PC-9 (cell line): ENCODE data around the gene SLK. TPM values are rescaled to one million over a fixed set of nuclear protein-coding genes. Genes with fewer than 3 reads are reported as not detected.

Experiments used
- BruUV-seq: library from RNA; stranded (reverse); fragments of 400-500 nt; replicated peaks from 2 replicates; lab custom pipeline; 2021; lab: Mats Ljungman, UMichigan
- CTCF ChIA-PET: fragments of 300-600 bp; sonication (Branson Sonifier 250); formaldehyde crosslinking; loops from one replicate; lab custom pipeline; 2022; ENCODE audit warnings: antibody characterized with exemption; lab: Charles Lee
- POLR2A ChIA-PET: fragments of 300-600 bp; sonication (Branson Sonifier 250); formaldehyde crosslinking; loops from one replicate; lab custom pipeline; 2022; ENCODE audit warnings: antibody characterized with exemption; ENCODE audit not compliant: unreplicated experiment; lab: Charles Lee
- DNase-seq, 2 experiments: peaks; one replicate each; pipeline versions ENCODE4 v3.0.0 to v3.0.0-alpha.2; 2015 to 2022; ENCODE audit warnings: mixed read lengths in 1 of 2
- H2AFZ ChIP-seq: fragments of 200-600 bp; sonication (generic); 2 replicates; pipeline ENCODE4 v1.8.1; 2017; ENCODE audit warnings: antibody characterized with exemption
- H3F3A ChIP-seq: fragments of 200-600 bp; sonication (generic); 2 replicates; pipeline ENCODE4 v1.8.1; 2017; ENCODE audit warnings: antibody characterized with exemption, mild to moderate bottlenecking, low read depth; ENCODE audit not compliant: insufficient read depth
- H3K27ac ChIP-seq: fragments of 200-600 bp; sonication (generic); 2 replicates; pipeline ENCODE4 v1.6.1; 2016; ENCODE audit warnings: mixed run types
- H3K27me3 ChIP-seq: fragments of 200-600 bp; sonication (generic); 2 replicates; pipeline ENCODE4 v1.6.1; 2016; ENCODE audit warnings: low read depth, mixed run types; ENCODE audit not compliant: insufficient read depth
- H3K36me3 ChIP-seq: fragments of 200-600 bp; sonication (generic); 2 replicates; pipeline ENCODE4 v1.6.1; 2016; ENCODE audit warnings: low read depth, mixed run types
- H3K4me1 ChIP-seq: fragments of 200-600 bp; sonication (generic); replicated peaks from 2 replicates; pipeline ENCODE4 v1.6.1; 2016; ENCODE audit warnings: mixed run types; ENCODE audit not compliant: insufficient read depth
- H3K4me2 ChIP-seq: fragments of 200-600 bp; sonication (generic); 2 replicates; pipeline ENCODE4 v1.6.1; 2017; ENCODE audit warnings: mixed run types
- H3K4me3 ChIP-seq: fragments of 200-600 bp; sonication (generic); 2 replicates; pipeline ENCODE4 v1.6.1; 2016; ENCODE audit warnings: mixed run types
- H3K79me2 ChIP-seq: fragments of 200-600 bp; sonication (generic); 2 replicates; pipeline ENCODE4 v1.6.1; 2017; ENCODE audit warnings: low read depth, mixed run types
- H3K9me2 ChIP-seq: fragments of 200-600 bp; sonication (generic); 2 replicates; pipeline ENCODE4 v1.8.1; 2017; ENCODE audit warnings: mild to moderate bottlenecking; ENCODE audit not compliant: insufficient read depth
- H3K9me3 ChIP-seq: fragments of 200-600 bp; sonication (generic); 2 replicates; pipeline ENCODE4 v1.8.1; 2016; ENCODE audit warnings: low read depth; ENCODE audit not compliant: insufficient read depth
- H4K20me1 ChIP-seq: fragments of 200-600 bp; sonication (generic); 2 replicates; pipeline ENCODE4 v1.8.1; 2017; ENCODE audit not compliant: insufficient read depth
- EZH2 ChIP-seq: fragments of 200-600 bp; sonication (generic); IDR thresholded peaks from 2 replicates; pipeline ENCODE4 v1.8.0; 2017; ENCODE audit warnings: antibody characterized with exemption, low read depth
- intact Hi-C: fragments of 100-400 bp; cut with micrococcal nuclease; formaldehyde crosslinking; loops from one replicate; pipeline ENCODE4 v1.10.0; 2022; ENCODE audit not compliant: unreplicated experiment
- total RNA-seq: library from RNA; stranded (reverse); gene quantifications from 2 replicates; pipeline ENCODE4 v1.2.3, GENCODE V29; 2021
- TF ChIP-seq, protein P1 (sequence below): fragments of 200-600 bp; sonication (generic); conservative IDR thresholded peaks from 2 replicates; pipeline ENCODE4 v1.6.1; 2017; ENCODE audit warnings: mixed run types, antibody characterized with exemption, mild to moderate bottlenecking, moderate library complexity

Gene SLK
- total RNA-seq, 1 experiment from 2014 or later: 30.4 TPM

DNA sequence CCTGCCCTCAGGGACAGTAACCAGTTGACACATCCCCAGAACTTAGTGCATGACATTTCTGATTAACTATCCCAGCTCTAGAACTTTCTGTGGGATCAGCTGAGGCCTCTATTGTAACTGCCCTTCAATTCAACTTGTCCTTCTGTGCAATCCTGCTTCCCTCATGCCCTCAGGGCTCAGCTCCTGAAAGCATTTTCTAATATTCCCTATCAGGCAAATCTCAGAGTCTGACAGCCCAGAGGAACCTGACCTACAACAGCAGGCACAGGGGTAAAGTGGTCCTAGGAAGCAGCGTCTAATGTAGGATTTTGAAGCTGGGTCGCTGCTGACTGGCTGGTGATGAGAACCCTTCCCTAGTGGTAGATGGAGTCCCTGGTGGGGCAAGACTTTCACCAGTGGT lies 35.3 kb upstream of the SLK start:
- H3K27ac ChIP-seq: no peak overlapping the region
- no peaks in the 10 kb centered on the region; the same call in 1 of the 2 replicates for H3K4me1 ChIP-seq
- H3F3A ChIP-seq: no peaks in the 10 kb centered on the region
- H3K9me2 ChIP-seq: no peaks in the 10 kb centered on the region
- BruUV-seq: no TSS peak
- no peaks in the 10 kb centered on the region for H4K20me1 ChIP-seq
- no peak overlapping the region for H2AFZ ChIP-seq
- H3K4me3 ChIP-seq: no peak overlapping the region
- H3K36me3 ChIP-seq: no peaks in the 10 kb centered on the region
- H3K4me2 ChIP-seq: no peak overlapping the region
- ChIA-PET POLR2A (no interaction called here), CTCF (no interaction called here)
- no peaks in the 10 kb centered on the region for H3K9me3 ChIP-seq
- no peak for DNase-seq
- TF ChIP-seq EZH2: no peak
- TF ChIP-seq, protein P1, sequence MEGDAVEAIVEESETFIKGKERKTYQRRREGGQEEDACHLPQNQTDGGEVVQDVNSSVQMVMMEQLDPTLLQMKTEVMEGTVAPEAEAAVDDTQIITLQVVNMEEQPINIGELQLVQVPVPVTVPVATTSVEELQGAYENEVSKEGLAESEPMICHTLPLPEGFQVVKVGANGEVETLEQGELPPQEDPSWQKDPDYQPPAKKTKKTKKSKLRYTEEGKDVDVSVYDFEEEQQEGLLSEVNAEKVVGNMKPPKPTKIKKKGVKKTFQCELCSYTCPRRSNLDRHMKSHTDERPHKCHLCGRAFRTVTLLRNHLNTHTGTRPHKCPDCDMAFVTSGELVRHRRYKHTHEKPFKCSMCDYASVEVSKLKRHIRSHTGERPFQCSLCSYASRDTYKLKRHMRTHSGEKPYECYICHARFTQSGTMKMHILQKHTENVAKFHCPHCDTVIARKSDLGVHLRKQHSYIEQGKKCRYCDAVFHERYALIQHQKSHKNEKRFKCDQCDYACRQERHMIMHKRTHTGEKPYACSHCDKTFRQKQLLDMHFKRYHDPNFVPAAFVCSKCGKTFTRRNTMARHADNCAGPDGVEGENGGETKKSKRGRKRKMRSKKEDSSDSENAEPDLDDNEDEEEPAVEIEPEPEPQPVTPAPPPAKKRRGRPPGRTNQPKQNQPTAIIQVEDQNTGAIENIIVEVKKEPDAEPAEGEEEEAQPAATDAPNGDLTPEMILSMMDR: no peak
- intact Hi-C loops: no loop called here
- H3K27me3 ChIP-seq: no peaks in the 10 kb centered on the region
- H3K79me2 ChIP-seq: no peaks in the 10 kb centered on the region

GRCh38 chr10:103932271-103932670 lies 34.7 kb upstream of the SLK start:
- no peaks in the 10 kb centered on the region for H3K27me3 ChIP-seq
- no peaks in the 10 kb centered on the region for H4K20me1 ChIP-seq
- H3K27ac ChIP-seq: no peak overlapping the region
- TF ChIP-seq, protein P1: no peak
- TF ChIP-seq EZH2: no peak
- no TSS peak for BruUV-seq
- H3K79me2 ChIP-seq: no peaks in the 10 kb centered on the region
- no peak overlapping the region for H3K4me3 ChIP-seq
- ChIA-PET CTCF (no interaction called here), POLR2A (no interaction called here)
- H3F3A ChIP-seq: no peaks in the 10 kb centered on the region
- H3K4me2 ChIP-seq: no peak overlapping the region
- no peaks in the 10 kb centered on the region for H3K9me2 ChIP-seq
- no peaks in the 10 kb centered on the region; the same call in 1 of the 2 replicates for H3K4me1 ChIP-seq
- H2AFZ ChIP-seq: no peak overlapping the region
- no peaks in the 10 kb centered on the region for H3K36me3 ChIP-seq
- DNase-seq: no peak
- intact Hi-C loops: no loop called here
- no peaks in the 10 kb centered on the region for H3K9me3 ChIP-seq

DNA sequence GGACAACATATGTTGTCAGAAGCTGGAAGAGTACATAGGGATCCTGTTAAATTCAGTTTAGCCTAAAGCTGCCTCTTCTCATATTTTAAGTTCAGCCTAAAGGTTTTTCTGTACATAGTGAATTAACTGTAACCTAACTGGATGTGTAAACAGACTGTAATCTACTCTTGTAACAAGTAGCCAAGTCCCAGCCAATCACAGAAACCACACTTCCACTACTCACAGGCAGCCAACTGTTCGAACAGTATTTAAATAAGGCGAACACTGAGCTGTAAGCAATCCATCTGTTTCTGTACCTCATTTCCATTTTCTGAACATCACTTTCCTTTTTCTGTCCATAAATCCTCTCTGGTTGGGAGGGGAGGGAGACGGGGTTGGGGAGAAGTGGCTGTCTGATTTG lies 34.0 kb upstream of the SLK start:
- Histone ChIP-seq H3K9me2 (no peaks in the 10 kb centered on the region), H3K79me2 (no peaks in the 10 kb centered on the region), H4K20me1 (no peaks in the 10 kb centered on the region), H3K4me1 (no peaks in the 10 kb centered on the region; the same call in 1 of the 2 replicates), H3K9me3 (no peaks in the 10 kb centered on the region), H2AFZ (no peak overlapping the region), H3K36me3 (no peaks in the 10 kb centered on the region), H3K4me2 (no peak overlapping the region), H3K27me3 (no peaks in the 10 kb centered on the region), H3K4me3 (no peak overlapping the region), H3K27ac (no peak overlapping the region), H3F3A (no peaks in the 10 kb centered on the region)
- ChIA-PET CTCF (no interaction called here), POLR2A (interaction anchor here (0.6 kb wide), 1 partner anchor 42 kb away, joined by 5 read pairs; no protein-coding TSS in a partner anchor)
- DNase-seq: no peak
- intact Hi-C loops: no loop called here
- BruUV-seq: no TSS peak
- TF ChIP-seq EZH2: no peak
- TF ChIP-seq, protein P1: no peak
